HL-60 (cell line): ENCODE data around the gene DESI1.
"Not testable (repeated sequence)": the region's sequence is repeated elsewhere in the genome, so short reads cannot be mapped to it uniquely, and the experiment has no call there.

Experiments used
- POLR2AphosphoS5 ChIP-seq: IDR thresholded peaks from 2 replicates; pipeline ENCODE4 v1.6.1; 2012; ENCODE audit warnings: low read depth
- TF ChIP-seq, protein P1 (sequence below): IDR thresholded peaks from one replicate; pipeline ENCODE4 v1.5.1; 2011; ENCODE audit warnings: low read length, control low read depth, inconsistent platforms; ENCODE audit not compliant: insufficient read depth

DNA sequence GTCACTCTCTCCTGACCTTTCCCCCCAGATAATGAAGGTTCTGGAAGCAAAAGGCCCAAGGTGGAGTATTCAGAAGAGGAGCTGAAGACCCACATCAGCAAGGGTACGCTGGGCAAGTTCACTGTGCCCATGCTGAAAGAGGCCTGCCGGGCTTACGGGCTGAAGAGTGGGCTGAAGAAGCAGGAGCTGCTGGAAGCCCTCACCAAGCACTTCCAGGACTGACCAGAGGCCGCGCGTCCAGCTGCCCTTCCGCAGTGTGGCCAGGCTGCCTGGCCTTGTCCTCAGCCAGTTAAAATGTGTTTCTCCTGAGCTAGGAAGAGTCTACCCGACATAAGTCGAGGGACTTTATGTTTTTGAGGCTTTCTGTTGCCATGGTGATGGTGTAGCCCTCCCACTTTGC, 42.8 kb upstream of the DESI1 start:
- TF ChIP-seq, protein P1, sequence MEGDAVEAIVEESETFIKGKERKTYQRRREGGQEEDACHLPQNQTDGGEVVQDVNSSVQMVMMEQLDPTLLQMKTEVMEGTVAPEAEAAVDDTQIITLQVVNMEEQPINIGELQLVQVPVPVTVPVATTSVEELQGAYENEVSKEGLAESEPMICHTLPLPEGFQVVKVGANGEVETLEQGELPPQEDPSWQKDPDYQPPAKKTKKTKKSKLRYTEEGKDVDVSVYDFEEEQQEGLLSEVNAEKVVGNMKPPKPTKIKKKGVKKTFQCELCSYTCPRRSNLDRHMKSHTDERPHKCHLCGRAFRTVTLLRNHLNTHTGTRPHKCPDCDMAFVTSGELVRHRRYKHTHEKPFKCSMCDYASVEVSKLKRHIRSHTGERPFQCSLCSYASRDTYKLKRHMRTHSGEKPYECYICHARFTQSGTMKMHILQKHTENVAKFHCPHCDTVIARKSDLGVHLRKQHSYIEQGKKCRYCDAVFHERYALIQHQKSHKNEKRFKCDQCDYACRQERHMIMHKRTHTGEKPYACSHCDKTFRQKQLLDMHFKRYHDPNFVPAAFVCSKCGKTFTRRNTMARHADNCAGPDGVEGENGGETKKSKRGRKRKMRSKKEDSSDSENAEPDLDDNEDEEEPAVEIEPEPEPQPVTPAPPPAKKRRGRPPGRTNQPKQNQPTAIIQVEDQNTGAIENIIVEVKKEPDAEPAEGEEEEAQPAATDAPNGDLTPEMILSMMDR, result not testable (repeated sequence)
- not testable (repeated sequence) for TF ChIP-seq POLR2AphosphoS5
